Effector memory CD8-positive, alpha-beta T cell (primary cell): Measurements from ENCODE around the gene KIRREL3.

Source experiments
- ATAC-seq: fragments of 150-1000 bp; cut with Tn5 transposase; replicated peaks from 2 replicates; pipeline ENCODE4 v1.10.0; 2021; ENCODE audit warnings: mild to moderate bottlenecking, moderate library complexity
- DNase-seq, 3 experiments: peaks; one replicate each; pipeline ENCODE4 v3.0.0; 2021
- H3K27ac Mint-ChIP-seq, 2 donors: one replicate each; pipeline ENCODE4 v1.8.0; 2022; ENCODE audit warnings: mild to moderate bottlenecking in 2 of 2, mixed read lengths in 2 of 2, moderate library complexity in 2 of 2
- H3K27me3 Mint-ChIP-seq, 2 donors: one replicate each; pipeline ENCODE4 v1.8.0; 2022; ENCODE audit warnings: mixed read lengths in 2 of 2
- H3K36me3 Mint-ChIP-seq: one replicate; pipeline ENCODE4 v1.8.0; 2022; ENCODE audit warnings: mild to moderate bottlenecking, moderate library complexity, mixed read lengths; ENCODE audit not compliant: insufficient read depth
- H3K4me1 Mint-ChIP-seq, 2 donors: one replicate each; pipeline ENCODE4 v1.8.0; 2022; ENCODE audit warnings: low read depth in 2 of 2, mixed read lengths in 2 of 2
- H3K4me3 Mint-ChIP-seq, 2 donors: one replicate each; pipeline ENCODE4 v1.8.0; 2022; ENCODE audit warnings: mild to moderate bottlenecking in 2 of 2, mixed read lengths in 2 of 2, moderate library complexity in 2 of 2
- H3K9me3 Mint-ChIP-seq, 2 donors: one replicate each; pipeline ENCODE4 v1.8.0; 2022; ENCODE audit warnings: mixed read lengths in 2 of 2

The KIRREL3 gene

DNA sequence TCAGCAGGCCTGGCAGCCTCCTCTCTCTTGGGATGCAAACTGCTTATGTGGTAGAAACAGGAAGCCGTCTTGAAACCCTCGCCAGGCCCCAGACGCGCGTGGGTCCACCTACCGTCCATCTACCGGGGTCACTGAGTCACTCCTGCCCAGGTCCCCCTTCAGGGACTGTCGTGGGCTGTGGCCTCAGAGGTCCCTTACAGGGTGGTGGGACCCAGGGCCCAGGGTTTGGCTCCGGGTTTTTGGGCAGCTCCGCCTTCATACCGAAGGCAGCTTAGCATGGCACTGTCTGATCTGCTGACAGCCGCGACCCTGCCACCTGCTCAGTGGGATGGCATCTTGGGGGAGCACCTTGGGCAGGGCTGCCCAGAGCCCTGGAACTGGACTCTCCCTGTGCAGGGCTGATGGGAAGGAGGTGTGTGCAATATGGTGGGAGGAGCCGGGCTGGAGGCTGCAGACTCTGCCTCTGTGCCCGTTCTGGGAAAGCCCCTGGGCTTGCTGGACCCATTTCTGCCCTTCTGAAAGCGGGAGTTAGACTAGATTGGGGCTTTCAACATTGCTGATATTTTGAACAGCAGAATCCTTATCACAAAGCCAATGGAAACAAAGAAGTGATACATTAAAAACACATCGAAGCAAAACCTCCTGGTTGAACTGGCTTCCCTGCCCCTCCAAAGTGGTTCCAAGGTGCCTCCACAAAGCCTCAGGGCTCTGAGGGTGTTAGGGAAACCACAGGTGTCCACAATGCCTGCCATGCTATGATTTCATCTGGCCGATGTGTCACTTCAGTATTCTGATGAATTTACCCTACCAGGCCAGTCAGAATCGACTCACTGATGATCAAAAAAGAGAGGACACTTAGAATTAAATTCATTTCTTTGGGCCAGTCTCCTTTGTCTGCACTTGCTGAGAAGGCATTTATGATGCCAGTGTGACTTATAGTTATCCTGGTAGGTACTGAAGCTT, 316.5 kb downstream of the KIRREL3 start:
- Mint-ChIP-seq H3K36me3 (no peaks in the 10 kb centered on the region), H3K4me1 (no peaks in the 10 kb centered on the region), H3K27me3 (peaks cover 4 to 47% of the 10 kb centered on the region in 2 donors), H3K4me3 (no peak overlapping the region), H3K27ac (no peak overlapping the region), H3K9me3 (no peaks in the 10 kb centered on the region)
- no peak for DNase-seq
- no peak for ATAC-seq

DNA sequence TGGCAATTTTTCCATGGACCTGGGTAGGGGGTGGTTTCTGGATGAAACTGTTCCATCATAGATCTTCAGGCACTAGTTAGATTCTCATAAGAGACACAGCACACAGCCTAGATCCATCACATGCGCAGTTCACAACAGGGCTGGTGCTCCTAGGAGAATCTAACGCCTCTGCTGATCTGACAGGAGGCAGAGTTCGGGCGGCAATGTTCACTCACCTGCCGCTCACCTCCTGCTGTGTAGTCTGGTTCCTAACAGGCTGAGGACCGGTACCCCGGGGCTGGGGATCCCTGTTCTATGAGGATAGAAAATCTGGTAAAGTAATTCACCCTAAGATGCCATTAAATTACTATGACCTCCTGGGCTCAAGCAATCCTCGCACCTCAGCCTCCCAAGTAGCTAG, 318.0 kb downstream of the KIRREL3 start:
- H3K27ac Mint-ChIP-seq = no peak overlapping the region
- no peak overlapping the region for H3K4me3 Mint-ChIP-seq
- DNase-seq = no peak
- H3K4me1 Mint-ChIP-seq = no peaks in the 10 kb centered on the region
- H3K36me3 Mint-ChIP-seq = no peaks in the 10 kb centered on the region
- no peaks in the 10 kb centered on the region for H3K9me3 Mint-ChIP-seq
- ATAC-seq = no peak
- H3K27me3 Mint-ChIP-seq = peaks cover 9 to 53% of the 10 kb centered on the region in 2 donors

DNA sequence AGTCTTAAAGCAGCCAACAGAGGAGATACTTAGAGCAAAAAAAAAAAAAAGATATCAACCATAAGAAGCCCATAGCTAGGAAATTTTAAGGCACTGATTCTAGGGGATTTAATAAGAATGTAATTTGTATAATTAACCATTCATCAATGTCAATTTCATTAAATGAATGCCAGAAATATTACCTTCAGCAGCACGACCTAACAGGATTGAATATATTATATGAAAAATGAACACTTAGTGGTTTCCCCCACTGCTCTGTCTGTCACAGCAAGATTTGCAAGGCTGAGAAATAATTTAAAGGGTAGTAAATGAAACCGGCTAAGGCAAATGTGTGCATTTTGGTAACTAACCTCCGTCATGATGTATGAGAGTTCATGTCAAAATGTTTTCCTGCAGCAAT, 319.9 kb downstream of the KIRREL3 start:
- H3K27ac Mint-ChIP-seq = no peak overlapping the region

DNA sequence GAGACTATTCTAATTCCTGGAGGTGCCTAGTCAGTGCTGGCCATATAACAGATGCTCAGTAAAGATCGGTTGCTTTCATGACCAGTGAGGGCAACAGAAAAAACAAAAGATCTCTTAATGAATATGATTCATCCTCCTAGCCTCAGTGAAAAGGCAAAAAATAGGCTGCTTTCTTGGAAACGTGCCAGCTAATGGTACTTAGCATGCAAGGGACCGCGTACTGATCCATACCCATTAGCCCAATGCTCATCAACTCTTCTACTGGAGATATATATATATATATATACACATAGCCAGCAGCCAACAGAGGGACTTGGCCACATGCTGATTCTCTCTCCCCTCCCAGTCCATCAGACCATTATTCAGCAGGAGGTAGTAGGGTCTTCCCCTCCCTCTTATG, 320.4 kb downstream of the KIRREL3 start:
- H3K27ac Mint-ChIP-seq = no peak overlapping the region
- H3K4me3 Mint-ChIP-seq = no peak overlapping the region
- no peak for ATAC-seq
- H3K4me1 Mint-ChIP-seq = no peaks in the 10 kb centered on the region
- no peaks in the 10 kb centered on the region for H3K9me3 Mint-ChIP-seq
- no peak for DNase-seq
- H3K36me3 Mint-ChIP-seq = no peaks in the 10 kb centered on the region
- H3K27me3 Mint-ChIP-seq = peaks cover 21 to 29% of the 10 kb centered on the region in 2 donors

More for the DNA sequence above, 319.9 kb downstream of the KIRREL3 start:
- no peak for ATAC-seq
- Mint-ChIP-seq H3K36me3 (no peaks in the 10 kb centered on the region), H3K4me3 (no peak overlapping the region), H3K4me1 (no peaks in the 10 kb centered on the region), H3K9me3 (no peaks in the 10 kb centered on the region), H3K27me3 (peaks cover 16 to 35% of the 10 kb centered on the region in 2 donors)
- DNase-seq = no peak

DNA sequence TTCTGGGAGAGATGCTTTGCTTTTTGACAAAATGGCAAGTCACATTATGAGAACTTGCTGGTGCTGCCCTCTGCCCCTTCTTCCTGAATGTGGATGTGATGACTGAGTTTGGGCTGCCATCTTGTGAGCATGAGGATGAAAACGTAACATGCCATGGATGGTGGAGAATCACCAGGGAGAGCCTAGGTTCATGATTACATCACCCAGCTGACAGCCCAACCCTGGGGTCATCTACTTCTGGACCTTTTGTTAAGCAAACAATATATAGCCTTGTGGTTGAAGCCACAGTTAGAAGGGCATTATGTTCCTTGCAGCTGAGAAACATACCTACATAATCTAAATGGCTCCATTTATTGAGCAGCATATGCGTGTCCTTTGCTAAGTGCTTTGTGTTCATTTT, 321.5 kb downstream of the KIRREL3 start:
- Mint-ChIP-seq H3K27me3 (peaks cover 21 to 22% of the 10 kb centered on the region in 2 donors), H3K4me1 (no peaks in the 10 kb centered on the region), H3K27ac (no peak overlapping the region), H3K4me3 (no peak overlapping the region), H3K9me3 (no peaks in the 10 kb centered on the region), H3K36me3 (no peaks in the 10 kb centered on the region)
- ATAC-seq (no peak), DNase-seq (no peak)

DNA sequence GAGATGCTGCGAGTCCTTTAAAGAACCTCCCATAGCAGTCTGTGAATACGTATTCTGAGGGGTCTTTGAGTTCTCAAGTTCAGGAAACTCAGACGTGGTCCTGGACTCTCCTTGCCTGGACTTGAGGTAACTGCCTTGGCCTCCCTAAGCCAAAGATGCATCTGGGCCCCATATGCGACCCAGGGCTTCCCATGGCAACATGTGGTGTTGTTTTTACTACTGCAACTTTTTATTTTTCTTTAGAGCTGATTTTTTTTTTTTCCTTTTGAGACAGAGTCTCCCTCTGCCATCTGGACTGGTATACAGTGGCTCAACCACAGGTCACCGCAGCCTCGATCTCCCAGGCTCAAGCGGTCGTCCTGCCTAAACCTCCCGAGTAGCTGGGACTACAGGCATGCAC, 324.0 kb downstream of the KIRREL3 start:
- no peak overlapping the region for H3K4me3 Mint-ChIP-seq
- ATAC-seq (no peak), DNase-seq (no peak)
- peaks cover 13 to 22% of the 10 kb centered on the region in 2 donors for H3K27me3 Mint-ChIP-seq
- no peaks in the 10 kb centered on the region for H3K9me3 Mint-ChIP-seq
- H3K4me1 Mint-ChIP-seq = no peaks in the 10 kb centered on the region
- H3K27ac Mint-ChIP-seq = no peak overlapping the region
- no peaks in the 10 kb centered on the region for H3K36me3 Mint-ChIP-seq

DNA sequence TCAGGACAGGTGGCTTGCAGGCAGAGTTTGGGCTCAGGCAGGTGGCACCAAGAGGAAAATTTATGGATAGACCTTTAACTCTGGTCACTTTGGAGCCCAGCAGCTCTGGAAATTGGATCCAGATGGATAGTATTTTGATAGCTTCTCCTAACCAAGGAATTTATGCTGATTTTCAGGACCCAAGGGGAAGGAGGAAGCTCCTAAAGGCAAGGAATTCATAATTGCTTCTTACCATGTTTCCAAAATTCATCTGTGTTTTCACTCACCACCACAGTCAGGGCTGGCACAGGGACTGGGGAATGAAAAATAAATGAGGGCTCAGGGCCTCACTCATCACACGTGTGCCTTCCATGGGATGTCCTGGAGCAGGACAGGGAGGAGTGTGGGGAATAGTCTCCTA, 327.3 kb downstream of the KIRREL3 start:
- Mint-ChIP-seq H3K36me3 (no peaks in the 10 kb centered on the region), H3K27ac (no peak overlapping the region), H3K4me3 (no peak overlapping the region), H3K4me1 (no peaks in the 10 kb centered on the region), H3K9me3 (no peaks in the 10 kb centered on the region), H3K27me3 (peaks cover 21 to 36% of the 10 kb centered on the region in 2 donors)
- no peak for DNase-seq
- no peak for ATAC-seq

DNA sequence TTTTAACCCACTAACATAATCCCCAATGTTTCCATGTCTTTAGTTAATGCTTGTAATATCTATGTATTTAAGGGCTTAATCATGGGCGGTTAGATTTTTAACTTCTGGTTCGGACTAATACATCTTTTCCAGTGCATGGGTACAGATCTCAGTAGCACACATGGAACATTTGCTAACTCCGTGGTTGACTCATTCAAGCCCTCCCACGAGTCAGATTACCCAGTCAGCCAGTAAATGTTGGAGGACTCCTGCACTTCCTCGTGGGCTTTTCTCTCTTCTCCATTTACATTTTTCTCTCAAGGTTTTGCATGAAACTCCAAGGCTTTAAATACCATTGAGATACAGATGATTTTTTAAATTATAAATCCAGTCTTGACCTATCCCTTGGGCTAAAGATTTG, 331.2 kb downstream of the KIRREL3 start:
- H3K9me3 Mint-ChIP-seq = no peaks in the 10 kb centered on the region
- no peak overlapping the region for H3K27ac Mint-ChIP-seq
- DNase-seq (no peak), ATAC-seq (no peak)
- no peaks in the 10 kb centered on the region for H3K4me1 Mint-ChIP-seq
- H3K27me3 Mint-ChIP-seq = peaks cover 29 to 34% of the 10 kb centered on the region in 2 donors
- H3K4me3 Mint-ChIP-seq = no peak overlapping the region
- no peaks in the 10 kb centered on the region for H3K36me3 Mint-ChIP-seq

DNA sequence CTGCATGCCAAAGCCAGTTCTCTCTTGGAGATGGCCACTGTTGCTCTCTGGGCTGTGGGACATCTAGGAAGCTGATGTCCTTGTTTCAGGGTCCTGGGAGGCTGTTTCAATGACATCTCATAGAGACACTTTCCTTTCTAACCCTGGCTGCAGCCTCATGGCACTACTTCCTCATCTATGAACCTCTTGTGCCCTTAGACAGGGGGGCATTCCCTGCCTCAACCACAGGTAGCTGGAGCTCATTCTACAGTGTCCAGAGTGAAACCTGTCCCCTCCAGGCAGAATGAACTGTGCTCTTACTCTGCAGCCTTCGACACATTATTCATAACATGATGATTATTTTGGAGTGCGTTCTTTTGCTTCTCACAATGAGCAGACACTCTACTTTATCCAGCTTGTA, 335.9 kb downstream of the KIRREL3 start:
- ATAC-seq (no peak), DNase-seq (no peak)
- Mint-ChIP-seq H3K4me3 (no peak overlapping the region), H3K27me3 (peaks cover 23 to 66% of the 10 kb centered on the region in 2 donors), H3K9me3 (no peaks in the 10 kb centered on the region), H3K36me3 (no peaks in the 10 kb centered on the region), H3K4me1 (no peaks in the 10 kb centered on the region), H3K27ac (no peak overlapping the region)

DNA sequence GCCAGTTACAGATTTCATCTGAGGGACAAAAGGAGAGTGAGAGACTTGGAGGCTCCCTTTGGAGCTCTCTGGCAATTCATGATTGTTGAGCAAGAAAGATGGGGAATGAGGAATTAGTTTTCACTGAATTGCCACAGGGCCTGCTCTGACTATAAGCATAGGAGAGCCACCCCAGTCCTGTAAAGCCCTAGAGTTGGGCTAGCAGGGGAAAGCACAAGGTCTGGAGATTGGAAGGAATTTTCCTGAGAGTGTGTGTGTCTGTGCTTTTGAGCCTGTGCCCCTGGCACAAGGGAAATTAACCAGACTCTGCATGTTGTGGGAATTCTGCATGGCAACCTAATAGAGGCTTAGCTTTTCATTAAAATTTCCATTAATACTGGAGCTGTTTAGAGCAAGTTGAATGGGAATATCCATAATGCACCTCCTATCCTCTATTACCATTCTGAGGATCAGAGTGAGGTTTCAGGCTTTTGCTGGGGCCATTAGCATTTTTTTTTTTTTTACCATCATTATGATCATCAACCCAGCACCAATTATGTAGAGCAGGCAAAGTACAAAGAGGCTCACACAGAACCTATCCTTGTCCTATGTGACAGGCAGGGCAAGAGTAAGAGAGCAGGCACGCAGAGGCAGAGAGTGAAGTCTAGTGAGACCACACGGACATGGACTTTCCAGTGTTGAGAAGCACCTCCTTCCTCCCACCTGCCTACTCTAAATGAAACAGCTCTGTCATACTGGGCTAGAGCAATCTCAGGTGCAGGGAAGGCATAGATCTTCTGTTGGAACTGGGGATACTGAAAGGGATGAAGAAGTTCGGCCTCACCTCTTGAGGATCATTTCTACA, 336.6 kb downstream of the KIRREL3 start:
- H3K9me3 Mint-ChIP-seq = no peaks in the 10 kb centered on the region
- DNase-seq (no peak), ATAC-seq (no peak)
- H3K4me1 Mint-ChIP-seq = no peaks in the 10 kb centered on the region
- H3K27me3 Mint-ChIP-seq = peaks cover 16 to 62% of the 10 kb centered on the region in 2 donors
- no peak overlapping the region for H3K4me3 Mint-ChIP-seq
- H3K27ac Mint-ChIP-seq = no peak overlapping the region
- H3K36me3 Mint-ChIP-seq = no peaks in the 10 kb centered on the region

DNA sequence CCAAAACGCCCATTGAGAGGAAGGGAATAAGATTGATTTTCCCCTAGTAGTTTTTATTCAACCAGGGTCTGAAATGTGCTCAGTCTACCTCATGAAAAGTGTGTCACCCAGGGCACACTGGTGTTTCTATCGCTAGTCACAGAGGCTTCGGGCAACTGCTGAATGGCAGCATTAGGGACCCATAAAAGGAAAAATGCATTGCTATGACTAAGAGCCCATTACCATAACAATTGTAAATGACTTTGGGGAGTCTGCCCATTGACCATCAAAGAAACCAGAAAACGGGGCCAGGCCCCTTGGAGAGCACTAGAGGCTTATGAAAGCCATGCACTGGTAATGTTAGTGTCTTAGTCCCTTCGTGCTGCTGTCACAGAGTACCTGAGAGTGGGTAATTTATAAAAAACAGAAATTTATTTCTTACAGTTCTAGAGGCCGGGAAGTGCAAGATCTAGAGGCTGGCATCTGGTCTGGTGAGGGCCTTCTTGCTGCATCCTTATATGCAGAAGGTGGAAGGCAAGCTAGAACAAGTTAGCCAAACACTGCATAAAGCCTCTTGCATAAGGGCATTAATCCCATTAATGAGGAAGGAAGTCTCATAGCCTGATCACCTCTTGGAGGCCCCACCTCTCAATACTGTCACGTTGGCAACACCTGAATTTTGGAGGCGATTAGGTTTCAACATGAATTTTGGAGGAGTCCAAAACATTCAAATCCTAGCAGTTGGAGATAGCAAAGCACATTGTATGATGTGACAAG, 338.4 kb downstream of the KIRREL3 start:
- Mint-ChIP-seq H3K9me3 (no peaks in the 10 kb centered on the region), H3K27me3 (peaks cover 12 to 64% of the 10 kb centered on the region in 2 donors), H3K4me1 (no peaks in the 10 kb centered on the region), H3K36me3 (no peaks in the 10 kb centered on the region), H3K27ac (no peak overlapping the region), H3K4me3 (no peak overlapping the region)
- DNase-seq = no peak
- no peak for ATAC-seq

DNA sequence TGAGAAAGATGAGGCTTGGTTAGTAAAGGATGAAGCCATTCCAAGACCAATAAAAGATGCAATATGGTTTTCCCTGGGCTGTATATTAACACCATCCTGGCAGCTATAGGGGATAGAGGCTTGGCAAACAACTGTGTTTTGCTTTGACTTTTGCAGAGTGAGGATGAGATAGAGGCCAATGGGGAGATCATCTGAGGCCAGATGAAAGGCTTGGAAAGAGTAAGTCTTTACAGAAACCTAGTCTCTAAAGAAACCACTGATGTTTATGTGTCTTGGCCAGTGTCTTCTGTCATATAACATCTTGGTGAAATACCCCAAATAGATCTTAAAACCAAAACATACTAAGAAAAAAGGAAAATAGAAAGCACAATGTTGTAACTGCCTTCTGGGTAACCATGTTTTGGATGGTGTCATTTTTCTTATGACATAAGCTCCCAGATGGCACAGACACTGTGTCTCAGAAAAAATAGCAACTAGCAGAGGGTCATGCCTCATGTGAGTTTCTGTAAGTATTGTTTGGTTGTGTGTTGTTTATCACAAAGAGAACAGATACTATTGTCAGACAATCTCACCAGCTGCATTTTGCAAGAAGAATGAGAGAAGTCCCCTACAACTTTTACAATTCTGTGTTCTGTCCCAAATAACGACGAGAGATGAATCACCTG, 339.7 kb downstream of the KIRREL3 start:
- Mint-ChIP-seq H3K4me3 (no peak overlapping the region), H3K36me3 (no peaks in the 10 kb centered on the region), H3K9me3 (no peaks in the 10 kb centered on the region), H3K27me3 (peaks cover 7 to 65% of the 10 kb centered on the region in 2 donors), H3K27ac (no peak overlapping the region), H3K4me1 (no peaks in the 10 kb centered on the region)
- DNase-seq = no peak
- ATAC-seq = no peak

DNA sequence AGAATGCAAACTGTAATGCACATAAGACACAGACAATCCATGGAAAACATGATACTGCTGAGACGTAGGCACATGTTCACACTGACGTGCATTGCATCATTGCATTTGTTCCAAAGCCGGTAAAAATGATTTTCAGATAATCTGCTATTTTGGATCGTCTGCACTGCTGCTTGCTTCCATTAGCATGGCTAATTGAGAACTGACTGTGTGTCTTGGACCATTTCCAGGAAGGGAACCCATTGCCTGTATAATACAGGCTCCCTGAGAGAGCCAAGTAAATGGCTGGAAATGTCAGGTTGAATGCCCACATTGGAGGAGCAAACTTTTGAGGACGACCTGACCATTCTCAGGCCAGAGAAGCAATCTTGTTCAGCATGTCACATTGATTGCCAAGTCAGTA, 340.2 kb downstream of the KIRREL3 start:
- peaks cover 7 to 70% of the 10 kb centered on the region in 2 donors for H3K27me3 Mint-ChIP-seq
- DNase-seq = no peak
- no peak for ATAC-seq
- H3K4me1 Mint-ChIP-seq = no peaks in the 10 kb centered on the region
- H3K9me3 Mint-ChIP-seq = no peaks in the 10 kb centered on the region
- no peak overlapping the region for H3K27ac Mint-ChIP-seq
- no peak overlapping the region for H3K4me3 Mint-ChIP-seq
- no peaks in the 10 kb centered on the region for H3K36me3 Mint-ChIP-seq
